ENCODE results near the gene CCNB2.

DNA sequence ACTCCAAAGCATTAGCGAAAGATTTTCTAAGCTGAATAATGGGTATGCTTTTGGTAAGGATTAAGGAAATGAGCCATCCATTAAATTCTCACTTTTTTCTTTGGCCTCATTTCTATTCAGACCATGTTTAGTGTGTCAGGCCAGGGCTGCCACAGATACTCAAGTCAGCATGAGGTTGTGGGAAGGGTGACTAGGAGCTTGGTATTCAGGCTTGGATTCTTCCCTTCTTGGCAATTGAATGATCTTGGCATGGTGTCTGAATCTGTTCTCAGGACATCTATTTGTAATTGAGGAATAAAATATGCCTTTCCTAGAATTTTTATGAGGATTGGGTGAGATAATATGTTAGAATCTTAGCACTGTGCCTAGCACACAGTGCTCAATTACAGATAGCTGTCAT, 11.2 kb downstream of the CCNB2 start:
- TF ChIP-seq, protein P1, sequence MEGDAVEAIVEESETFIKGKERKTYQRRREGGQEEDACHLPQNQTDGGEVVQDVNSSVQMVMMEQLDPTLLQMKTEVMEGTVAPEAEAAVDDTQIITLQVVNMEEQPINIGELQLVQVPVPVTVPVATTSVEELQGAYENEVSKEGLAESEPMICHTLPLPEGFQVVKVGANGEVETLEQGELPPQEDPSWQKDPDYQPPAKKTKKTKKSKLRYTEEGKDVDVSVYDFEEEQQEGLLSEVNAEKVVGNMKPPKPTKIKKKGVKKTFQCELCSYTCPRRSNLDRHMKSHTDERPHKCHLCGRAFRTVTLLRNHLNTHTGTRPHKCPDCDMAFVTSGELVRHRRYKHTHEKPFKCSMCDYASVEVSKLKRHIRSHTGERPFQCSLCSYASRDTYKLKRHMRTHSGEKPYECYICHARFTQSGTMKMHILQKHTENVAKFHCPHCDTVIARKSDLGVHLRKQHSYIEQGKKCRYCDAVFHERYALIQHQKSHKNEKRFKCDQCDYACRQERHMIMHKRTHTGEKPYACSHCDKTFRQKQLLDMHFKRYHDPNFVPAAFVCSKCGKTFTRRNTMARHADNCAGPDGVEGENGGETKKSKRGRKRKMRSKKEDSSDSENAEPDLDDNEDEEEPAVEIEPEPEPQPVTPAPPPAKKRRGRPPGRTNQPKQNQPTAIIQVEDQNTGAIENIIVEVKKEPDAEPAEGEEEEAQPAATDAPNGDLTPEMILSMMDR (conservative IDR thresholded peaks at IDR 0.05; ENCODE audit: low read depth, low read length), result no peak
- no peak for TF ChIP-seq EZH2 (IDR thresholded peaks at IDR 0.05; ENCODE audit: borderline replicate concordance, low read depth, low read length, poor library complexity, severe bottlenecking)
